Activated T-cell treated with anti-CD3 and anti-CD28 coated beads, Interleukin-2, amount 50 U/mL, for 24 hours (primary cell): ENCODE data around the gene GSK3B.

Source experiments
- DNase-seq: peaks from one replicate; pipeline ENCODE4 v3.0.0-alpha.2; 2020
- H3K27ac Mint-ChIP-seq: 2 replicates; pipeline ENCODE4 v1.8.0; 2020; ENCODE audit warnings: mild to moderate bottlenecking, mixed read lengths
- H3K27me3 Mint-ChIP-seq: 2 replicates; pipeline ENCODE4 v1.8.0; 2020; ENCODE audit warnings: mixed read lengths
- H3K36me3 Mint-ChIP-seq: 2 replicates; pipeline ENCODE4 v1.8.0; 2020; ENCODE audit warnings: low read depth, mixed read lengths
- H3K4me1 Mint-ChIP-seq: 2 replicates; pipeline ENCODE4 v1.8.0; 2020; ENCODE audit warnings: low read depth, mixed read lengths
- H3K4me3 Mint-ChIP-seq: 2 replicates; pipeline ENCODE4 v1.8.0; 2020; ENCODE audit warnings: mild to moderate bottlenecking, moderate library complexity, mixed read lengths
- H3K9me3 Mint-ChIP-seq: 2 replicates; pipeline ENCODE4 v1.8.0; 2020; ENCODE audit warnings: mixed read lengths

Gene GSK3B

GRCh38 chr3:119861681-119862080 is 232.6 kb downstream of the GSK3B start:
- Mint-ChIP-seq H3K4me3 (no peak overlapping the region), H3K4me1 (peaks cover 9% of the 10 kb centered on the region), H3K36me3 (peaks cover 84% of the 10 kb centered on the region), H3K27ac (no peak overlapping the region), H3K9me3 (peaks cover 12% of the 10 kb centered on the region), H3K27me3 (no peaks in the 10 kb centered on the region)
- DNase-seq: no peak

- peaks cover 86% of the 10 kb centered on the region for H3K36me3 Mint-ChIP-seq
- peaks cover 9% of the 10 kb centered on the region for H3K4me1 Mint-ChIP-seq
- peaks cover 16% of the 10 kb centered on the region for H3K9me3 Mint-ChIP-seq
- DNase-seq: no peak
- H3K27me3 Mint-ChIP-seq: no peaks in the 10 kb centered on the region
- H3K4me3 Mint-ChIP-seq: no peak overlapping the region
- no peak overlapping the region for H3K27ac Mint-ChIP-seq
Measured at GRCh38 chr3:119859728-119860127, 234.5 kb downstream of the GSK3B start.

DNA sequence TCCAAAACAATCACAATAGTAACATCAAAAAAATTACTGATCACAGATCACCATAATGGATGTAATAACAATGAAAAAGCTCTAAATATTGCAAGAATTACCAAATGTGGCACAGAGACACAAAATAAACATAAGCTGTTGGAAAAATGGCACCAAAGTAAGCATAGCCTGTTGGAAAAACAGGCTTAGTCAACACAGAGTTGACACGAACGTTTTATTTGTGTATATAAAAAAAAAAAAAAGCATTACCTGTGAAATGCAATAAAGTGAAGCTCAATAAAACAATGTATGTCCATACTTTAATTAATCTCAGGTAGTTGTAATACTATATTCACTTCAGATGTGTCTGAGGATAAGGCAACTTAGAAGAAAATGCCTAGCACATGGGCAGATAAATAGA is 235.3 kb downstream of the GSK3B start:
- no peak for DNase-seq
- no peak overlapping the region for H3K4me3 Mint-ChIP-seq
- peaks cover 9% of the 10 kb centered on the region for H3K4me1 Mint-ChIP-seq
- H3K36me3 Mint-ChIP-seq: peaks cover 86% of the 10 kb centered on the region
- no peaks in the 10 kb centered on the region for H3K27me3 Mint-ChIP-seq
- no peak overlapping the region for H3K27ac Mint-ChIP-seq
- H3K9me3 Mint-ChIP-seq: peaks cover 16% of the 10 kb centered on the region

- DNase-seq: no peak
- no peak overlapping the region for H3K27ac Mint-ChIP-seq
- peaks cover 14% of the 10 kb centered on the region for H3K9me3 Mint-ChIP-seq
- H3K4me3 Mint-ChIP-seq: no peak overlapping the region
- peaks cover 7% of the 10 kb centered on the region for H3K4me1 Mint-ChIP-seq
- H3K27me3 Mint-ChIP-seq: no peaks in the 10 kb centered on the region
- H3K36me3 Mint-ChIP-seq: peaks cover 74% of the 10 kb centered on the region
Measured at GRCh38 chr3:119856695-119857094, 237.6 kb downstream of the GSK3B start.

DNA sequence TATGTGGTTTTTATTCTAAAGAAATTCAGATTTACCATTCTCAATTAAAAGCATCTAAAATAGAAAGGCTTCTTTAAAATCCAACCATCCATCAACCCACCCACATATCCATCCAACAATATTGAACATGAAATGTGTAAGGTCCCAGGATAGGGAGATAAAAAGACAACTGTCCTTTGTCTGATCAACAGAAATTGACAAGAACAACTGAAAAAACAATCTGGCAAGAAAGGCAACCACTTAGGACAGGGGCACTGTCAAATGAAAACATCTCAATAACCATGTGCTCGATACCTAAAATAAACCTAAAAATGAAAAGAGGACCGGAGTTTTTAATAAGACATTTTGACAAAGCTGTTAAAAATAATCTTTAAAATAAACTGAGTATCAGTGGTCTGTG is 245.1 kb downstream of the GSK3B start:
- peaks cover 2% of the 10 kb centered on the region for H3K9me3 Mint-ChIP-seq
- H3K4me3 Mint-ChIP-seq: no peak overlapping the region
- no peak overlapping the region for H3K27ac Mint-ChIP-seq
- peaks cover 9% of the 10 kb centered on the region for H3K4me1 Mint-ChIP-seq
- no peaks in the 10 kb centered on the region for H3K27me3 Mint-ChIP-seq
- DNase-seq: no peak
- H3K36me3 Mint-ChIP-seq: peaks cover 61% of the 10 kb centered on the region

DNA sequence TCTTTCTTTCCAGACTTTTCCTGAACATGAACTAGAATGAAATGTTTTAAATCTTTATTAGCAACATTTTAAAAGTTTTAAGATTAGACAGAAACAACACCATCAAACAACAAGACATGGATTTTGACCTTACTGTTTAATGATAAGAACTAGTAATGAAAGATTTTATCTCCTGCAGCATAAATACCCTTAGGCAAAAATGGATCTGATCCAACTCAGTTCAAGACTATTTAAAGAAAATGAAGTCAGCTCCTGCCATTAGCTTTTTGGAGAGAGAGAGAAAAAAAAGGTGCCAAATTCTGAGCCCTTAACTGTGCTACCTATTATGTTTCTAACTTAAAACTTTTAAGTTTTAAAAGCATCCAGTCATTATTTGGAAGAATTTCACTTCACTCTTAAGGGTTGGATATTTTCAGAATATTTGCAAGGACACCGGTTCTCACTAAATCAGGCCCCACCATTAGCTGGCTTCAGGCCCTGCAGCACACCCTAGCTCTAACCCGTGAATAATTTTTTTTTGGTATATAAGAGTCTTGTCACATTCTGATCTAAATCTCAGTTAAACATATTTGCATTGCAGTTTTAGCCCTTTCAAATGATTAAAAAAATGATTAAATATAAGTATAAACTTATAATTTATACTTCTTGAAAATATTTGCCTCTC is 252.3 kb downstream of the GSK3B start:
- no peak overlapping the region for H3K4me3 Mint-ChIP-seq
- peaks cover 77% of the 10 kb centered on the region for H3K36me3 Mint-ChIP-seq
- H3K27ac Mint-ChIP-seq: no peak overlapping the region
- DNase-seq: no peak
- no peaks in the 10 kb centered on the region for H3K27me3 Mint-ChIP-seq
- H3K4me1 Mint-ChIP-seq: peaks cover 7% of the 10 kb centered on the region
- peaks cover 2% of the 10 kb centered on the region for H3K9me3 Mint-ChIP-seq

DNA sequence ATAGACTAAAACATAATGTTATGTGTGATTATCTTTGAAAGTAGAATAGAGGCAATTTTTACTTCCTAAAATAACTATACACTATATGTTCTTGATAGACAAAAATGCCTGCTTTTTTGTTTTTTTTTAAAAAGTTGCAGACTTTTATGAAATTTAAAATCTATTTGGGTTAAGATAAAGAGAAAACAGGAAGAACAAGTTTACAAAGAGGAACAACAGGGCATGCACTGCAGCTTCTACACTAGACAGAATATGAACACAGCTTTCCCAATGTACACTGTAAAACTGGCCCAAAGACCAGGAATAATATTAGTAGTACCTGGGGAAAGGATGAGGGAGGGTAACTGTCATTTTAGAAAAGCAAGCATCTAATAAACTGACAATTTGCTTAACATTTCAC is 258.7 kb downstream of the GSK3B start:
- Mint-ChIP-seq H3K4me3 (no peak overlapping the region), H3K9me3 (no peaks in the 10 kb centered on the region), H3K27ac (no peak overlapping the region), H3K36me3 (peaks cover 32% of the 10 kb centered on the region), H3K4me1 (peaks cover 16% of the 10 kb centered on the region), H3K27me3 (no peaks in the 10 kb centered on the region)
- no peak for DNase-seq

DNA sequence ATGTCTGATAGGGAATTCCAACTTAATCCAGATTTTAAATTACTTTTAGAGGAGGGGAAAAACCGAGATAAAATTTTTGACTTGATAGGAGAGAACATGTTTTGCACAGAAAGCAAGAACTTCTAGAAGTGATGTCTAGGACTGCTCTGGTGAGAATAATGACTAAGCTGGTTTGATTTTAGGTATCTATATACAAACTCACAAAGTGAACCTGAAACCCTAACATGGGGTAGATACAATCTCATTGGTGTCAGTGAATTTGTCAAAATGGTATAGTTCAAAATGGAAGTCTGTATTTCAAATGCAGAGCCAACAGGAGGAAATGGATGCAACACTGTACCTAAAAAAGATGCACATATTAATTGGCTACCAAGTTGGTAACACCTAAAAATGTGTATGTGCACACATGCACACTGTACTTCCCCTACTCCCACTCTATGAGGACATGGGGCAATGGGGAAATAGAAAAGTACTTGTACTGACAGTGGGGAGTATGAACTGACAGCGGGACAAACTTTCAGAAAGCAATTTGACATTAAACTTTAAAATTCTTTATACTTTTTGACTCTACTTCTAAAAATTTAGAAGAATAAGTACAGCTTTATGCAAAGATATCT is 259.4 kb downstream of the GSK3B start:
- H3K9me3 Mint-ChIP-seq: no peaks in the 10 kb centered on the region
- H3K27me3 Mint-ChIP-seq: no peaks in the 10 kb centered on the region
- no peak overlapping the region for H3K27ac Mint-ChIP-seq
- H3K4me1 Mint-ChIP-seq: peaks cover 16% of the 10 kb centered on the region
- no peak for DNase-seq
- H3K36me3 Mint-ChIP-seq: peaks cover 26% of the 10 kb centered on the region
- no peak overlapping the region for H3K4me3 Mint-ChIP-seq

DNA sequence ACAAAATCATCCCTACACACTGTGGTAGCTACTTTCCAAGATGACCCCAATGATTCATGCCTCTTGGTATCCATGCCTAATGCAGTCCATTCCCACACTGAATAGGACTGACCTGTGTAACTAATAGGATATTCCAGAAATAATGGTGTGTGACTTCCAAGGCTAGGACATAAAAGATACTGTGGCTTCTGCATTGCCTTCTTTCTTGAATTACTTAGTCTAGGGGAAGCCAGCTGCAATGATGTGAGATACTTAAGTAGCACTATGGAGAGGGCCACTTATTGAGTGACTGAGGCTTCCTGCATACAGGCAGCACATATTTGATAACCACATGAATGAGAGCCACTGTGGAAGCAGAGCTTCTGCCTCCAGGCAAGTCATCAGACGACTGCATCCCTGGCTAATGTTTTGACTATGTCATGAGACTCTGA is 262.3 kb downstream of the GSK3B start:
- H3K27ac Mint-ChIP-seq: peak overlapping the region; percentile 13
- peaks cover 19% of the 10 kb centered on the region for H3K4me1 Mint-ChIP-seq
- DNase-seq: no peak
- H3K9me3 Mint-ChIP-seq: no peaks in the 10 kb centered on the region
- H3K4me3 Mint-ChIP-seq: no peak overlapping the region
- H3K36me3 Mint-ChIP-seq: peaks cover 10% of the 10 kb centered on the region
- H3K27me3 Mint-ChIP-seq: no peaks in the 10 kb centered on the region

DNA sequence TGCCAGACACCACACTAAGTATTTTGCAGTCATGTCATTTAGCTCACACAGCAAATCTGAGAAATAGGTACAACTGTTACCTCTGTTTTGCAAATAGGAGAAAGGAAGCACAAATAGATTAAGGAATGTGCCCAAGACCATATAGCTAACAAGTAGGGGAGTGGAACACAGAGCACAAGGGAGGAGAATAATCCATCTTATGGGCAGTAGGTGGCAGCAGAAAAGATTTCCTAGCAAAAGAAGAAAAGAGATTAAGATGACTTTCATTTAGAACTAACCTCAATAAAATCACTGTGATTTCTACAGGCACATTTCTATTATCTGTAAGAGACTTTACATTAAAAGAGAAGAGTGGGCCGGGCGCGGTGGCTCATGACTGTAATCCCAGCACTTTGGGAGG is 263.2 kb downstream of the GSK3B start:
- Mint-ChIP-seq H3K27ac (no peak overlapping the region), H3K9me3 (no peaks in the 10 kb centered on the region), H3K36me3 (peaks cover 10% of the 10 kb centered on the region), H3K4me1 (peaks cover 19% of the 10 kb centered on the region), H3K27me3 (no peaks in the 10 kb centered on the region), H3K4me3 (no peak overlapping the region)
- DNase-seq: no peak

- Mint-ChIP-seq H3K36me3 (peaks cover 18% of the 10 kb centered on the region), H3K4me3 (no peak overlapping the region), H3K27me3 (no peaks in the 10 kb centered on the region), H3K4me1 (peaks cover 9% of the 10 kb centered on the region), H3K9me3 (no peaks in the 10 kb centered on the region), H3K27ac (no peak overlapping the region)
- DNase-seq: no peak
Measured at GRCh38 chr3:119829420-119829819, 264.8 kb downstream of the GSK3B start.

GRCh38 chr3:119826711-119827608 is 267.3 kb downstream of the GSK3B start:
- Mint-ChIP-seq H3K9me3 (no peaks in the 10 kb centered on the region), H3K36me3 (peaks cover 18% of the 10 kb centered on the region), H3K4me3 (no peak overlapping the region), H3K27ac (no peak overlapping the region), H3K27me3 (no peaks in the 10 kb centered on the region), H3K4me1 (peaks cover 5% of the 10 kb centered on the region)
- no peak for DNase-seq

DNA sequence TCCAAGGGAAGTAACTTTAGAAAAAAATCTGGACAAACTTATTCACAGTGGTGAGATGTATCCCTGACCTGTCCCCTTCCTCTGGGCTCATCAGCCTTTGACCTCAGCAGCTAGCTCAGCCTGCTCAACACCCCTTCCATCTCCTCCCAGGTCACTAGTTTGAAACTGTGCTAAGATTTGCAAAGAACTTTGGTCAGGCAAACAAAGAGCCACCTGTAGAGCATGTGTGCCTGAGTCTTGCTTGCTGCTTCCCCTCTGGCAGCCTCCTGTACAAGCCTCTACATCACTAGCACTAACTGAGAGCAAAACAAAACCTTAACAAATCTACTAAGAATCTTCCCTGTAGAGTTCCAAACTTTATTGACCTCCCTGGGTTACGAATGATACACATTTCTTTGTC is 268.4 kb downstream of the GSK3B start:
- Mint-ChIP-seq H3K9me3 (no peaks in the 10 kb centered on the region), H3K4me1 (peaks cover 7% of the 10 kb centered on the region), H3K27me3 (no peaks in the 10 kb centered on the region), H3K36me3 (peaks cover 15% of the 10 kb centered on the region), H3K4me3 (no peak overlapping the region), H3K27ac (no peak overlapping the region)
- DNase-seq: no peak

GRCh38 chr3:119819806-119820205 is 274.4 kb downstream of the GSK3B start:
- H3K9me3 Mint-ChIP-seq: no peaks in the 10 kb centered on the region
- H3K27me3 Mint-ChIP-seq: no peaks in the 10 kb centered on the region
- no peak overlapping the region for H3K4me3 Mint-ChIP-seq
- H3K36me3 Mint-ChIP-seq: peaks cover 3% of the 10 kb centered on the region
- peaks cover 5% of the 10 kb centered on the region for H3K4me1 Mint-ChIP-seq
- DNase-seq: no peak
- no peak overlapping the region for H3K27ac Mint-ChIP-seq

DNA sequence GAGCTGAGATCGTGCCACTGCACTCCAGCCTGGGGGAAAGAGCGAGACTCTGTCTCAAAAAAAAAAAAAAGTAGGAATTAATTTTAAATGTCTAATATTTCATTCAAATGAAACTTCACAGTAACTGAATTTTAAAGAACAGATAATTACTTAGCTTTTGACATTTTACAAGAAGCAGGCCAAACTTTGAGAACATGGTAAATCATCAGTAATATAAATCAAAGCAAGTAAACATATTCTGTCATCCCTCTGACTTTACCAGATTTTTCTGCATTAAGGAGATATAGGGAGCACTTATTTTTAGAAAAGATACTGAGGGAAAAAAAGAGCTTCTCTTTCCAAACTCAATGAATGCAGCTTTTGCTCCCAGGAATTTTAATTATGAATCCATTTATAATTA is 275.3 kb downstream of the GSK3B start:
- no peak for DNase-seq
- Mint-ChIP-seq H3K27ac (no peak overlapping the region), H3K4me3 (no peak overlapping the region), H3K36me3 (no peaks in the 10 kb centered on the region), H3K4me1 (peaks cover 5% of the 10 kb centered on the region), H3K9me3 (no peaks in the 10 kb centered on the region), H3K27me3 (no peaks in the 10 kb centered on the region)
